Neural progenitor cell (in vitro differentiated cells): ENCODE results near the gene DGUOK.

Experiments
- CTCF ChIP-seq: fragments of 200-600 bp; sonication (generic); IDR thresholded peaks from 2 replicates; pipeline ENCODE4 v1.5.1; 2017; ENCODE audit warnings: antibody characterized with exemption, mild to moderate bottlenecking
- EZH2 ChIP-seq: fragments of 200-600 bp; sonication (generic); IDR thresholded peaks from 2 replicates; pipeline ENCODE4 v1.6.1; 2017; ENCODE audit warnings: antibody characterized with exemption, mild to moderate bottlenecking, moderate library complexity
- EZH2phosphoT487 ChIP-seq: fragments of 200-600 bp; sonication (generic); IDR thresholded peaks from 2 replicates; pipeline ENCODE4 v1.6.1; 2017; ENCODE audit warnings: antibody characterized with exemption

GRCh38 chr2:73980566-73980965 lies 53.9 kb downstream of the DGUOK start:
- no peak for TF ChIP-seq EZH2
- no peak for TF ChIP-seq CTCF
- TF ChIP-seq EZH2phosphoT487: no peak
